HG03558 (cell line): ENCODE measurements around the gene GPRIN1.

Source experiments
- ATAC-seq: cut with Tn5 transposase; IDR thresholded peaks from one replicate; pipeline ENCODE4 v1.9.1; 2021; ENCODE audit warnings: moderate number of reproducible peaks; ENCODE audit not compliant: unreplicated experiment; ENCODE audit errors: extremely low read depth

GPRIN1 gene

GRCh38 chr5:176625966-176626875 lies 16.3 kb upstream of the GPRIN1 start:
- ATAC-seq: no peak

GRCh38 chr5:176625512-176625911 lies 15.6 kb upstream of the GPRIN1 start:
- ATAC-seq: no peak

GRCh38 chr5:176624938-176625337 lies 15.0 kb upstream of the GPRIN1 start:
- ATAC-seq: no peak

DNA sequence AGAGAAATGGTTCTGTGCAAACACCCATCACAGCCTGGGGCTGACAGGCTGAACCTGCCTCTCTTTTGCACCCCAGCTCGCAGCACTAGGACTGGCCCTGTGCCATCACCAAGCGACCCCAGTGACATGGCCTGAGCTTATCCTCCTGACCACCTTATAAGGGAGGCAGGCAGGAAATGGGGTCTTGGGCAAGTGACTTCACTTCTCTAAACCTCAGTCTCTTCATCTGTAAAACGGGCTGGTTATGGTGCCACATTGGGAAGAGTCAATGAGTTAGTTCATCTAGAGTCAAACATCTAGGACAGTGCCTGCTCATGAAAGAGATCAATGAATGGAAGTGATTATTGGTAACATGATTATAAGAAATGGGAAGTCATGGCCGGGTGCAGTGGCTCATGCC lies 14.2 kb upstream of the GPRIN1 start:
- no peak for ATAC-seq

- no peak for ATAC-seq
Observed at GRCh38 chr5:176621661-176622079, 11.7 kb upstream of the GPRIN1 start.

GRCh38 chr5:176620333-176620981 lies 10.5 kb upstream of the GPRIN1 start:
- ATAC-seq: no peak

DNA sequence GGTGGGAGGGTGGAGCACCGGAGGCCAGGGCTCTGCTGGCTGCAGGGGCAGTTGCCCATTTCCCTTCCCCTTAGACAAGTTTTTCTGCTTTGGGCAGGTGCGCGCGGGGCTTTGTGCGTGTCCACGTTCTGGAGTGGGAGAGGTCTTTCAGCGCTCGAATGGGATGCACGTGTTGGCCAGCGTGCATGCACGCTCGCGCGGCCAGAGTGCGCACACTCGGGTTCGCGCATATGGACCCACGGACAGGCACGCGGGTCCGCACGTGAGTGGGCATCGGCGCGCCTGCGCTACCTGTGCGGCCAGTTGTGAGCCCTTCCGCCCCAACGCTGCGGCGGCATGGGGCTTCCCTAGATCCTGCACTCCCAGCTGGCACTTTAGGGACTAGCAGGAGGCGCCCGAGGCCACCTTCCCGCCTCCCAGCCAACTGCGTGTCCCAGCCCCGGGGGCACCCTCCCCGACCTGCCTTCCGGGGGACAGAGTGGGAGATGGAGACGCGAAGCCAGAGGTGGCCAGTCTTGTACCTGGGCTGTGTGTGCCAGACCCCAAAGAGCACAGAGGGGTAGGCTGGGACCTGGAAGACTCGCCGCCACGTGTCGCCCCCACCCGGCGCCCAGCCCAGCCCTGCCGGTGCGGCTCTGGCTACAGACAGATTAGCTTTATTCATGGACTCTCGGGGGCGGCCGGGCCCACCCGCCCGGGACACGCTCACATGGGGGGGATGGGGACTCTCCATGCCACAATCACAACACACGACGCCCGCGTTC lies 9.8 kb upstream of the GPRIN1 start:
- no peak for ATAC-seq

- no peak for ATAC-seq
Observed at GRCh38 chr5:176619203-176619568, 9.2 kb upstream of the GPRIN1 start.

- ATAC-seq: no peak
Observed at GRCh38 chr5:176618783-176619182, 8.8 kb upstream of the GPRIN1 start.

DNA sequence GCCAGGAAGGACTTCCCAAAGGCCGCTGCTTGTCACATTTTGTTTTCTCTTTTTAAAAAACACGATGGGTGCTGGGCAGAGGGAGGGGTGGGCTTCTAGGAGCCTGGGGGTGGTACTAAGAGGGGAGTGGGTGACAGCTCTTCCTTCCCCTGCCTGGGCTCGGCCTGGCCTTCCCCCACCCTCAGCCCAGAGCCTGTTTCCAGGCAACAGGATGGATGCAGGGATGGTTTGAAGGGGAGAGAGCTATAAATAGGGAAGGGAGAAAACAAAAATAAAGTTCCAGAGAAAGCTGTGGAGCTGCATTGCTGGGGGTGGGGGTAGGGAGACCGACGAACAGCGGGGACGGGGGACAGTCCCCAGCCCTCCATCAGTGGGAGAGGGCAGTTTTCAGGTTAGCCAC lies 6.6 kb upstream of the GPRIN1 start:
- no peak for ATAC-seq

- no peak for ATAC-seq
Observed at GRCh38 chr5:176614805-176615478, 5.0 kb upstream of the GPRIN1 start.

- no peak for ATAC-seq
Observed at GRCh38 chr5:176612855-176613254, 2.9 kb upstream of the GPRIN1 start.

- no peak for ATAC-seq
Observed at GRCh38 chr5:176612008-176612407, 2.1 kb upstream of the GPRIN1 start.

- ATAC-seq: no peak
Observed at GRCh38 chr5:176611435-176611834, 1.5 kb upstream of the GPRIN1 start.

GRCh38 chr5:176610435-176610773 lies 448 bp upstream of the GPRIN1 start:
- no peak for ATAC-seq

- ATAC-seq: no peak
Observed at GRCh38 chr5:176608937-176609723, 826 bp downstream of the GPRIN1 start.

DNA sequence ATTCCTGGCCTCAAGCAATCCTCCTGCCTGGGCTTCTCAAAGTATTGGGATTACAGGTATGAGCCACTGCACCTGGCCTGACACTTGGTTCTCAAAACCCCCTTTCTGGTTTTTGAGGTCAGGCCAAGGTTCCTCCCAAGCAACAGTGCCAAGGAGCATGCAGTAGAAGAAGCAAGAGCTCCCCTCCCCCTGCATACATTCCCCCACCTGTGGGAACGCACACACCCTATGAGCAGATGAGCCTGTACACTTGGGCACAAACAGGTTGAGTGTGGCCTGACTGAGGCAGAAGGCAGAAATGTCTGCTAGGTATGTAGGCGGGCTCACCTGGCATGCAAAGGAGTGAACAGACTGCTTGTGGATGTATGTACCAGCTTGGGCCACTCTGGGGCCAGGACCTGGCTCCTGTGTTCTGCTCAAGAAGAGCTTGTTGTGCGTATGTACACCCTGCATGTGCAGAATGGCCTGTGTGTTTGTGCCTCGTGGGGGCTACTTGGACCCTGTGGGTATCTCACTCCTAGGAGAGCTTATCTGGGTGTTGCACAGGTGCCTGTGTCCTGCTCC lies 1.7 kb downstream of the GPRIN1 start:
- no peak for ATAC-seq

DNA sequence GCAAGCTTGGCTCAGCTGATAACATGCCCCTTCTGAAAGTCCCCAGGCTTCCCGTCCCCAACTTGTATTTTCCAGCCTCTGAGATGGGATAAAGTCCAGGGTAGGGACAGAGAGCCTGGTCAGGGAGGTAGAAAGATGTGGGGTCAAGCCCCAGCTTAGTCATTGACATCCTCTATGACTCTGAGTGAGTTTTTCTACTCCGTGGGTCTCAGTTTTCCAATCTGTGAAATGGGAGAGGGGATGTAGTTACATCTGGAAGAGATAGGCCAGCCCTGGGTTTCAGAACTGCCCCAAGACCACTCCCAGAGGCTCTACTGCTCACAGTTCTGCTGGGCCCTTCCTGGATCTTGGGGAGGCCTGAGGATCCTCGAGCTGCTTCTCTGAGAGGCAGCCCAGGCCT lies 3.1 kb downstream of the GPRIN1 start:
- no peak for ATAC-seq

DNA sequence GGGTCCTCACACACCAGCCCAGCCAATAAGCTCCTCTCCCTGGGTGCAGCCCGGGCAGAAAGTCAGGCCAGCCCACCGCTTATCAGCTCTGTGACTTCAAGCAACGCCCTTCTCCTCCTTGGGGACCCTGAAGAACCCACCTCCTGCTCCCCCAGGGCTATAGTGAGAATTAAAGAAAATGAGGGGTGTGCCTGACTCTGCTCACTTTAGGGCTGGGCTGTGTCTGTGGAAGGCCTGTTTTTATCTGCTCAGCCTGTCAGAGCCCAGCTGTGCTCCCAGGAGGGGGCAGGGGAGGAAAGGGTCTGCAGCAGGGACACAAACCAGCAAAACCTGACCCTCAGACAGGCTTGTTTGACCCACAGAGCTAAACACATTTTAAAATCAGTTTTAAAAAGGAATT lies 3.9 kb downstream of the GPRIN1 start:
- ATAC-seq: no peak

GRCh38 chr5:176603091-176603490 lies 6.9 kb downstream of the GPRIN1 start:
- no peak for ATAC-seq
